ENCODE measurements around the gene MAPKAP1. TPM values are rescaled to one million over a fixed set of nuclear protein-coding genes. Genes with fewer than 3 reads are reported as not detected.

MAPKAP1 gene
- total and polyA plus RNA-seq, 2 of the 13 experiments (the other 11 are each of a cell fraction or from before 2014, with no cell fraction given): 45.0 to 64.3 TPM

DNA sequence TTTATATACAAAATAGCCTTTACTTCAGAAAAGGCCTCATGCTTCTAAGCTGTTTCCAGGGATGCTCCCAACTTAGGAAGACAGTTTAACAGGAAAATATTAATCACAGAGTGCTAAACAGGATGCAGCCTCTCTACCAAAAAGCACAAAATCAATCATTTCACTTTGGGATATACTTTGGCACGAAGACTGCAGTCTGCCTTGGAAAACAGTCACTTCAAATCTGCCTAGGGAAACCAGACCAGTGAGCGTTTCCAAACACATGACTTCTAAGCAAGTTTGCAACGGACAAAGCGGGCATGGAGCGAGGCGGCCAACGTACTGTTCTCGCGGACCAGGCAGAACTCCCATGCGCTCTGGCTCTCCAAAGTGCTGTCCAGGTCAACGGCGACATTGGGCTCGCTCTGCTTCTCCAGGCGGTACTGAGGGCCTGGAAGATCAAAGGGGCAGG is 201.0 kb downstream of the MAPKAP1 start:
- BruUV-seq (replicated peaks): no TSS peak
- Histone ChIP-seq H3K4me1 (ENCODE audit: insufficient read depth, low read length) (no peaks in the 10 kb centered on the region), H3K36me3 (replicated peaks in 1 of 2; ENCODE audit: control insufficient read depth in 1 of 2, insufficient read depth in 2 of 2, low read length in 2 of 2) (peaks cover 0 to 6% of the 10 kb centered on the region in 2 experiments; a peak in 1 of 5 replicates), H4K20me1 (ENCODE audit: insufficient read depth, low read length) (no peaks in the 10 kb centered on the region), H3K79me2 (ENCODE audit: insufficient read depth, low read length) (no peaks in the 10 kb centered on the region), H3K27me3 (ENCODE audit: control insufficient read depth in 1 of 2, insufficient read depth in 2 of 2, low read length in 2 of 2) (no peaks in the 10 kb centered on the region), H3K9ac (ENCODE audit: insufficient read depth, low read depth, low read length) (no peak overlapping the region), H3K27ac (ENCODE audit: extremely low read length, insufficient read depth, low read length) (no peak overlapping the region), H2AFZ (ENCODE audit: low read length) (no peak overlapping the region), H3K4me2 (ENCODE audit: low read depth, low read length) (no peak overlapping the region), H3K4me3 (replicated peaks in 1 of 3; ENCODE audit: insufficient read depth in 1 of 3, low read depth in 2 of 3, low read length in 3 of 3) (no peak overlapping the region), H3K9me3 (ENCODE audit: low read length) (no peaks in the 10 kb centered on the region)
- DNase-seq (ENCODE audit: low spot score): no peak
- FAIRE-seq: no peak
- ChIA-PET POLR2A (no interaction called here), CTCF (ENCODE audit: low intra/inter-chr PET ratio, low total read pairs) (no interaction called here)
- intact Hi-C loops (cut with micrococcal nuclease; ENCODE audit: unreplicated experiment) (no loop called here), in situ Hi-C loops (cut with HindIII; ENCODE audit: extremely low pct_ligation_motif_present, low pct_unique_long_range_greater_than_20kb) (no loop called here)
- WGBS (ENCODE audit: low lambda C conversion rate): 96% methylated on average over 14 of the region's 14 CpGs
- TF ChIP-seq ZGPAT (CRISPR knock-in tag; IDR thresholded peaks at IDR 0.05) (no peak), ZNF263 (CRISPR knock-in tag; IDR thresholded peaks at IDR 0.05) (no peak)
- no peak for ATAC-seq

GRCh38 chr9:125504616-125505015 is 202.4 kb downstream of the MAPKAP1 start:
- in situ Hi-C loops (cut with HindIII; ENCODE audit: extremely low pct_ligation_motif_present, low pct_unique_long_range_greater_than_20kb) (no loop called here), intact Hi-C loops (cut with micrococcal nuclease; ENCODE audit: unreplicated experiment) (no loop called here)
- 89% methylated on average over 1 of the region's 1 CpG for WGBS (ENCODE audit: low lambda C conversion rate)
- ChIA-PET CTCF (ENCODE audit: low intra/inter-chr PET ratio, low total read pairs) (no interaction called here), POLR2A (no interaction called here)
- H3K27ac ChIP-seq (ENCODE audit: extremely low read length, insufficient read depth, low read length): no peak overlapping the region
- no peak for TF ChIP-seq ASH2L (IDR thresholded peaks at IDR 0.05; ENCODE audit: insufficient read length, low read depth, low read length)
- TF ChIP-seq, protein P1, sequence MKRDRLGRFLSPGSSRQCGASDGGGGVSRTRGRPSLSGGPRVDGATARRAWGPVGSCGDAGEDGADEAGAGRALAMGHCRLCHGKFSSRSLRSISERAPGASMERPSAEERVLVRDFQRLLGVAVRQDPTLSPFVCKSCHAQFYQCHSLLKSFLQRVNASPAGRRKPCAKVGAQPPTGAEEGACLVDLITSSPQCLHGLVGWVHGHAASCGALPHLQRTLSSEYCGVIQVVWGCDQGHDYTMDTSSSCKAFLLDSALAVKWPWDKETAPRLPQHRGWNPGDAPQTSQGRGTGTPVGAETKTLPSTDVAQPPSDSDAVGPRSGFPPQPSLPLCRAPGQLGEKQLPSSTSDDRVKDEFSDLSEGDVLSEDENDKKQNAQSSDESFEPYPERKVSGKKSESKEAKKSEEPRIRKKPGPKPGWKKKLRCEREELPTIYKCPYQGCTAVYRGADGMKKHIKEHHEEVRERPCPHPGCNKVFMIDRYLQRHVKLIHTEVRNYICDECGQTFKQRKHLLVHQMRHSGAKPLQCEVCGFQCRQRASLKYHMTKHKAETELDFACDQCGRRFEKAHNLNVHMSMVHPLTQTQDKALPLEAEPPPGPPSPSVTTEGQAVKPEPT (CRISPR knock-in tag; IDR thresholded peaks at IDR 0.05; ENCODE audit: low read depth): no peak
- TF ChIP-seq, protein P2, sequence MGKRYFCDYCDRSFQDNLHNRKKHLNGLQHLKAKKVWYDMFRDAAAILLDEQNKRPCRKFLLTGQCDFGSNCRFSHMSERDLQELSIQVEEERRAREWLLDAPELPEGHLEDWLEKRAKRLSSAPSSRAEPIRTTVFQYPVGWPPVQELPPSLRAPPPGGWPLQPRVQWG (CRISPR knock-in tag; IDR thresholded peaks at IDR 0.05; ENCODE audit: borderline replicate concordance, low read depth): no peak
- no peak for TF ChIP-seq FOSL1 (CRISPR knock-in tag; IDR thresholded peaks at IDR 0.05; ENCODE audit: borderline replicate concordance)
- TF ChIP-seq, protein P3, sequence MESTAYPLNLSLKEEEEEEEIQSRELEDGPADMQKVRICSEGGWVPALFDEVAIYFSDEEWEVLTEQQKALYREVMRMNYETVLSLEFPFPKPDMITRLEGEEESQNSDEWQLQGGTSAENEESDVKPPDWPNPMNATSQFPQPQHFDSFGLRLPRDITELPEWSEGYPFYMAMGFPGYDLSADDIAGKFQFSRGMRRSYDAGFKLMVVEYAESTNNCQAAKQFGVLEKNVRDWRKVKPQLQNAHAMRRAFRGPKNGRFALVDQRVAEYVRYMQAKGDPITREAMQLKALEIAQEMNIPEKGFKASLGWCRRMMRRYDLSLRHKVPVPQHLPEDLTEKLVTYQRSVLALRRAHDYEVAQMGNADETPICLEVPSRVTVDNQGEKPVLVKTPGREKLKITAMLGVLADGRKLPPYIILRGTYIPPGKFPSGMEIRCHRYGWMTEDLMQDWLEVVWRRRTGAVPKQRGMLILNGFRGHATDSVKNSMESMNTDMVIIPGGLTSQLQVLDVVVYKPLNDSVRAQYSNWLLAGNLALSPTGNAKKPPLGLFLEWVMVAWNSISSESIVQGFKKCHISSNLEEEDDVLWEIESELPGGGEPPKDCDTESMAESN (CRISPR knock-in tag; conservative IDR thresholded peaks at IDR 0.05): no peak
- no peak for DNase-seq (ENCODE audit: low spot score)
- H3K4me2 ChIP-seq (ENCODE audit: low read depth, low read length): no peak overlapping the region
- no peak overlapping the region for H2AFZ ChIP-seq (ENCODE audit: low read length)
- no peaks in the 10 kb centered on the region for H3K27me3 ChIP-seq (ENCODE audit: control insufficient read depth in 1 of 2, insufficient read depth in 2 of 2, low read length in 2 of 2)
- no TSS peak for BruUV-seq (replicated peaks)
- ATAC-seq: no peak
- no peaks in the 10 kb centered on the region for H4K20me1 ChIP-seq (ENCODE audit: insufficient read depth, low read length)
- H3K9ac ChIP-seq (ENCODE audit: insufficient read depth, low read depth, low read length): no peak overlapping the region
- H3K36me3 ChIP-seq (replicated peaks in 1 of 2; ENCODE audit: control insufficient read depth in 1 of 2, insufficient read depth in 2 of 2, low read length in 2 of 2): peaks cover 0 to 6% of the 10 kb centered on the region in 2 experiments; a peak in 1 of 5 replicates
- no peaks in the 10 kb centered on the region for H3K9me3 ChIP-seq (ENCODE audit: low read length)
- no peak overlapping the region for H3K4me3 ChIP-seq (replicated peaks in 1 of 3; ENCODE audit: insufficient read depth in 1 of 3, low read depth in 2 of 3, low read length in 3 of 3)
- no peak for FAIRE-seq
- H3K4me1 ChIP-seq (ENCODE audit: insufficient read depth, low read length): no peaks in the 10 kb centered on the region
- H3K79me2 ChIP-seq (ENCODE audit: insufficient read depth, low read length): no peaks in the 10 kb centered on the region

Measured in HepG2 (cell line).